ENCODE results near the gene FAM219A.

DNA sequence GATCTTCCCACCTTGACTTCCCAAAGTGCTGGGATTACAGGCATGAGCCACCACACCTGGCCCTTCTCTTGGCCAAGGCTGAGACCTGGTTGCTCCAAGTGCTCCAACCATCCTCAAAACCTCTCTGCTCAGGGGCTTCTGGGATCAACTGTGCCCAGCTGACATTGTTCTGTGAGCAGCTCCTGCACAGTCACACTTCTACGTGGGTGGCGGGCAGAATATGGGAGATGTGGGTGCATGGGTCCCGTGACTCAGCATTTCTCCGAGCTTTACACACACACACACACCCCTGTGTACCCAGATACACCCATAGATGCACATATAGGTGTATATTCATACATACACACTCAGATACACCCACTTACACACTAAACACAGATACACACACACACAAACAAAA lies 71.1 kb downstream of the FAM219A start:
- TF ChIP-seq POLR2AphosphoS5 (IDR thresholded peaks at IDR 0.05), result no peak
- TF ChIP-seq EP300 (IDR thresholded peaks at IDR 0.05), result no peak
